HG02943 (cell line): ENCODE measurements around the gene ACOT8.
"Not testable (repeated sequence)": the region's sequence is repeated elsewhere in the genome, so short reads cannot be mapped to it uniquely, and the experiment has no call there.

ENCODE experiments used
- ATAC-seq: cut with Tn5 transposase; IDR thresholded peaks from one replicate; pipeline ENCODE4 v1.9.1; 2021; ENCODE audit warnings: mild to moderate bottlenecking, low read depth, moderate library complexity; ENCODE audit not compliant: unreplicated experiment

The ACOT8 gene

GRCh38 chr20:45857114-45857881 is at the start of gene ACOT8, which contains the start of gene ZSWIM3:
Gene ACOT8, minus strand, starts transcription at chr20:45857392. Its CDS starts 77 bp downstream, at chr20:45857315.
Gene ZSWIM3, plus strand, starts transcription at chr20:45857614. Its CDS starts 212 bp downstream, at chr20:45857826.
- ATAC-seq = peak; percentile 97

- ATAC-seq = no peak
Measured at GRCh38 chr20:45905505-45906079, 48.4 kb upstream of the ACOT8 start.

- ATAC-seq = no peak
Measured at GRCh38 chr20:45904583-45905504, 47.7 kb upstream of the ACOT8 start.

DNA sequence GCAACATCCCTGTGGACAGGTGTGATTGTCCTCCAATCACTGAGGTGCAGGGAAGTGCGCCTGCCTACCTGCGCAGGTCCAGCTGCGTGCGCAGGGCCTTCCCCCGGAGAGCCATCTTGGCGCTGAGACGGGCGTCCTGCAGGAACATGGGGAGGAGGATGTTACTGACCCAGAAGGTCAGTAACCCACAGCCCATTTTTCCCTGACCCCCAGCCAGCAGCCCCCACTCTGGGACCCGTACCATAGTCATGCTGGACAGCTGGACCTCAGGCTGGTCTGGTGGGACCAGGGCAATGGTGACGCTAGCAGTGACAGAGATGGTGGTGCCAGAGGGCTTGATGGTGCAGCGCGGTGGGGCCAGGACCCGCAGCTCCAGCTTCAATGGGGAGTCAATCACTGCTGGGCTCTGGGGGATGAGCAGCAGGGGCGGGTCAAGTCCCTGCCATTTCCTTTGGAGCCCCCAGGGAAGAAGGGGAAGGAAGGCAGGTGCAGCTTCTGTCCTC is 45.1 kb upstream of the ACOT8 start:
- ATAC-seq = no peak

DNA sequence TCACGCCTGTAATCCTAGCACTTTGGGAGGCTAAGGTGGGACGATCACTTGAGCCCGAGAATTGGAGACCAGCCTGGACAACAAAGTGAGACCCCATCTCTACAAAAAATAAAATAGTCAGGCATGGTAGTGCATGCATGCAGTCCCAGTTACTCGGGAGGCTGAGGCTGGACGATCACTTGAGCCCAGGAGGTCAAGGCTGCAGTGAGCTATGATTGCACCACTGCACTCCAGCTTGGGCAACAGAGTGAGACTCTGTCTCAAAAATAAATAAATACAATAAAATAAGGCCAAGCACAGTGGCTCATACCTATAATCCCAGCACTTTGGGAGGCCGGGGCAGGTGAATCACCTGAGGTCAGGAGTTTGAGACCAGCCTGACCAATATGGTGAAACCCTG is 44.1 kb upstream of the ACOT8 start:
- ATAC-seq = not testable (repeated sequence)

DNA sequence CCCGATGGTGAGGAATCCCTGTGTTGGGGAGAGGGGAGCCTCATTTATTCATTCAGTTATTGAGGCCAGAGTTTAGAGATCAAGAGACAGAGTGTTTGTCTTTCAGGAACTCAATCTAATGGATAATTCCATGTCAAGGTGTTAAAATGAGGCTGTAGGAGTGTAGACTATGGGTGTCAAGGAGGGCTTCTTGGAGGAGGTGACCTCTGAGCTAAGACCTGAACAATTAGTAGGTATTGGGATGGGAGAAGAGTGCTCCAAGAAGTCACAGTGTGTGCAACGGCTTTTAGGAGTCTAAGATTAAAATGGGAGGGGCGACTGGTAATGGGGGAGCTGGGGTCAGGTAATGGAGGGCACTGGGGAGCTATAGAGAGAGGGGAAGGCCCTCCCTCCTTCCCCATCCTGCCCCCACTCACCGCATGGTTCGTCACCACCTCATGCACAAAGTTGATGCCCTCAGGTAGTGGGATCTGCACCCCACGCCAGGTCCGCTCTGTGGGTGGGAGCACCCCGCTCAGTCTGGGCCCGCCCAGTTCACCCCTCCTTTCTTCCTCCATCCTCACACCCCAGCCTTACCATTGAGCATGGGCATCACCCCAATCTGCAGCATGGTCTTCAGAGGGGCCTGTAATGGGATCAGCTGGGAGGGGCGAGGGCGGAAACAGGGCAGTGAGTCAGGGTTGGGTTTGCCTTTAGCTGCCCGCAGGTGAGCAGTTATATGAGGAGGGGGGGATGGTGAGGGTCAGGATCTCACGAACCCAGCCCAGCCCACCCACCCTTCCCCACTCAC is 42.0 kb upstream of the ACOT8 start:
- ATAC-seq = no peak

DNA sequence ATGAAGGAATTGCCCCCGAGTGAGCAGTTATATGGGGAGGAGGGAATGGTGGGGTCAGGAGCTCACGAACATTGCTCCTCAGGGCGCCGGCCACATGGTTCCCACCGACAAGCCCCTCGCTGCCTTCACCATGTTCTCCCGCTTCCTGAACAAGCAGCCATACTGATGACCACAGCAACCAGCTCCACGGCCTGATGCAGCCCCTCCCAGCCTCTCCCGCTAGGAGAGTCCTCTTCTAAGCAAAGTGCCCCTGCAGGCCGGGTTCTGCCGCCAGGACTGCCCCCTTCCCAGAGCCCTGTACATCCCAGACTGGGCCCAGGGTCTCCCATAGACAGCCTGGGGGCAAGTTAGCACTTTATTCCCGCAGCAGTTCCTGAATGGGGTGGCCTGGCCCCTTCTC is 41.1 kb upstream of the ACOT8 start:
- ATAC-seq = no peak

DNA sequence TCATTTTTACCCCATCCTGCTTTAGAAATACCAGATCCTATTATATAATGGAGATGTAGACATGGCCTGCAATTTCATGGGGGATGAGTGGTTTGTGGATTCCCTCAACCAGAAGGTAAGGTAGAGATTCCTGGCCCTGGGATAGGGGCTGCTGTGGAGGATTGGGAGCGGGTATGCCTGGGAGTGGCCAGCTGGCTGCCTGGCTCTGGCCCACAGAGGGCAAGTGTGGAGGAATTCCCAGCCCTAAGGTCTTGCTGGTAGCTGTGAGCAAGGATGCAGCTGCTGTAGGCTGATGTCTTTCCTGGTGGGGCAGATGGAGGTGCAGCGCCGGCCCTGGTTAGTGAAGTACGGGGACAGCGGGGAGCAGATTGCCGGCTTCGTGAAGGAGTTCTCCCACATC is 40.5 kb upstream of the ACOT8 start:
- no peak for ATAC-seq

DNA sequence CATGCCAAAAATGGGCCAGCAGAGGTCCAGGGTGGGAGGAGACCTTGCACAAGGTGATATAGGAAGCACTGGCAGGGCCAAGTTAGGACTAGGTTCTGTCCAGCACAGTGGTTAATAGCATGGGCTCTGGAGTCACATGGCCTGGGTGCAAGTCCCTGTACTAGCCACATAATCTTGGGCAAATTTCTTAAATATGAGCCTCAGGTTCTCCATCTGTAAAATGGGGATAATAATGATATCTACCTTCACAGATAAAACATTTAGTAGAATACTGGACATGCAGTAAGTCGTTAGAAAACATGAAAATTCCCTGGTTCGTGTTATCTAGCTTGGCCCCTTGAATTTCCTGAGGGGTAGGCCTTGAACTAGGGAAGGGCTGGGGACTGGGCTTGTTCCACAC is 40.1 kb upstream of the ACOT8 start:
- no peak for ATAC-seq

- ATAC-seq = no peak
Measured at GRCh38 chr20:45896641-45897161, 39.5 kb upstream of the ACOT8 start.

GRCh38 chr20:45894797-45895196 is 37.6 kb upstream of the ACOT8 start:
- no peak for ATAC-seq

GRCh38 chr20:45893831-45894230 is 36.6 kb upstream of the ACOT8 start:
- no peak for ATAC-seq

GRCh38 chr20:45892828-45893500 is 35.8 kb upstream of the ACOT8 start:
- ATAC-seq = no peak

DNA sequence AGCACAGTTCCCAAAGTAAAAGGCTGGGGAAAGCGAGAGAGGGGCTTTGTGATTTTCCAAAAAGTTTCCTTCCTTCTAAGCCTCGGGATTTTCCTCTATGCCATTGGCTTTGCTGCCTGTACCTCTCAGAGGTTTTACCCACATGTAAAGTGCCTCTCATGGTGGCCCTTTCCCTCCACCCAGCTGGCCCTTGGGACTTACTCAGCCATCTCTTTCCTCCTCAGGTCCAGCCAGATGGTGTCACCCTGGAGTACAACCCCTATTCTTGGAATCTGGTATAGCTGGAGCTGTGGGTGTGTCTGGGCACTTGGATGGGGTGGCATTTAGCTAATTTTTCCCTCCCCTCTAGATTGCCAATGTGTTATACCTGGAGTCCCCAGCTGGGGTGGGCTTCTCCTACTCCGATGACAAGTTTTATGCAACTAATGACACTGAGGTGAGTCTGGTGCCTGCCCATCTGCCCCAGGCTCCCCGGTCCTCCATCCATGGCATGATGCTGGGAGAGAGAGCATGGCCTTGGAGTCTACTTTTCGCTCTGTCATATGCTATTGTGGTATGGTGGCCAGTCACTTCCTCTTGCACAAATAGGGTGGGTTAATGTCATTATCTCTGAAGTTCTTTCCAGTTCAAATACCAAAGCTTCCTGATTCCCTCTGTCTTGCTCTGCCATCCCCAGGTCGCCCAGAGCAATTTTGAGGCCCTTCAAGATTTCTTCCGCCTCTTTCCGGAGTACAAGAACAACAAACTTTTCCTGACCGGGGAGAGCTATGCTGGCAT is 35.0 kb upstream of the ACOT8 start:
- ATAC-seq = no peak

- ATAC-seq = peak; percentile 71
Measured at GRCh38 chr20:45890985-45891983, 34.1 kb upstream of the ACOT8 start, which contains the start of the genes CTSA and NEURL2. Gene CTSA, plus strand, starts transcription at chr20:45891335. Its CDS starts 234 bp downstream, at chr20:45891569. Gene NEURL2, minus strand, starts transcription at chr20:45891208. Its CDS starts 217 bp downstream, at chr20:45890991.

DNA sequence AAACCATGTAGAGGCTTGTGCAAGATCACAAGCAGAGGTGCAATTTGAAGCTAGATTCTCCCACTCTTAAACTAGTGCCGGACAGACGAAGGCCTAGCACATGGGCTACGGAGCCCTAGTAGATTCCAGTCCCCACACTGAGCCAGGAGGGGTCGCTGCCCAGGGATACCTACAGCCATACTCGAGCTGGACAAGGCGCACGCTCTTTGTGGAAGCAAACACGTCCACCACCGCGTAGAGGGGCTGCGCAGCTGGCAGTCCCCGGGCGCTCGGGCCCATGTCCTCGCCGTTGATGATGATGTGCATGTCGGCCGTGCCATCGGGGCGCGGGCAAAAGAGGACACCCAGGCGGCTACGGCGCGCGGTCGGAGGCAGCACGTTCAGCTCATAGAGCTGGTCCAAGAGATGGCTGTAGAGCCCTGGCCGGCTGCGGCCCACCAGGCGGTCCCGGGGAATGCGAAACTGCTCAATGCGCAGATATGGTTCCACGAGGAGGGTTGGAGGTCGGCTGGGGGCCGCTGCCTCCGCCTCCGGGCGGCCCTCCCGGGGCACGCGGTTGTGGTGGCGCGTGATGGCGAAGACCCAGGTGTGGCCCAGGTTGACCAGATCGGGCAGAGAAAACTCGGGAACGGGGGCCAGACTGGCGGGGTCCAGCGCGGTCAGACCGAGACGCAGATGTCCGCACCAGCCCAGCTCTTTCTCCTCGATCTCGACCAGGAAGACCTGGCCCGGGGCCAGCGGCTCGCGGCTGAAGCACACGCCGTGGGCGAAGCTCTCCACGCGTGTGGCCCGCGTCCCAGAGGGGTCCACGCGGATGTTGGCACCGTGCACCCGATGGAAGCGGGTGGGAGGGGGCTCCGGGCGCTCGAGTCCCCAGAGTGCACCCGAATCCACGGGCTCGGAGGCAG is 33.1 kb upstream of the ACOT8 start:
- ATAC-seq = no peak
